Fibroblast of pulmonary artery (primary cell): ENCODE measurements around the gene APOC4.
"Not testable (repeated sequence)": the region's sequence is repeated elsewhere in the genome, so short reads cannot be mapped to it uniquely, and the experiment has no call there.

Experiments
- DNase-seq: peaks from one replicate; pipeline ENCODE4 v3.0.0-alpha.2; 2010; ENCODE audit warnings: low read depth
- H3K4me3 ChIP-seq: replicated peaks from 2 replicates; pipeline ENCODE4 v1.5.1; 2011; ENCODE audit warnings: low read depth, mild to moderate bottlenecking, control low read depth, low read length, moderate library complexity
- TF ChIP-seq, protein P1 (sequence below): IDR thresholded peaks from 2 replicates; pipeline ENCODE4 v1.5.1; 2011; ENCODE audit warnings: mild to moderate bottlenecking, control low read depth, low read length, inconsistent platforms; ENCODE audit errors: missing control alignments

The APOC4 gene

DNA sequence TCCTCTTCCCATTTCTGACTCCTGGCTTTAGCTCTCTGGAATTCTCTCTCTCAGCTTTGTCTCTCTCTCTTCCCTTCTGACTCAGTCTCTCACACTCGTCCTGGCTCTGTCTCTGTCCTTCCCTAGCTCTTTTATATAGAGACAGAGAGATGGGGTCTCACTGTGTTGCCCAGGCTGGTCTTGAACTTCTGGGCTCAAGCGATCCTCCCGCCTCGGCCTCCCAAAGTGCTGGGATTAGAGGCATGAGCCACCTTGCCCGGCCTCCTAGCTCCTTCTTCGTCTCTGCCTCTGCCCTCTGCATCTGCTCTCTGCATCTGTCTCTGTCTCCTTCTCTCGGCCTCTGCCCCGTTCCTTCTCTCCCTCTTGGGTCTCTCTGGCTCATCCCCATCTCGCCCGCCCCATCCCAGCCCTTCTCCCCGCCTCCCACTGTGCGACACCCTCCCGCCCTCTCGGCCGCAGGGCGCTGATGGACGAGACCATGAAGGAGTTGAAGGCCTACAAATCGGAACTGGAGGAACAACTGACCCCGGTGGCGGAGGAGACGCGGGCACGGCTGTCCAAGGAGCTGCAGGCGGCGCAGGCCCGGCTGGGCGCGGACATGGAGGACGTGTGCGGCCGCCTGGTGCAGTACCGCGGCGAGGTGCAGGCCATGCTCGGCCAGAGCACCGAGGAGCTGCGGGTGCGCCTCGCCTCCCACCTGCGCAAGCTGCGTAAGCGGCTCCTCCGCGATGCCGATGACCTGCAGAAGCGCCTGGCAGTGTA, 33.8 kb upstream of the APOC4 start:
- DNase-seq, result no peak
- H3K4me3 ChIP-seq, result peak overlapping the region; percentile 24
- TF ChIP-seq, protein P1, sequence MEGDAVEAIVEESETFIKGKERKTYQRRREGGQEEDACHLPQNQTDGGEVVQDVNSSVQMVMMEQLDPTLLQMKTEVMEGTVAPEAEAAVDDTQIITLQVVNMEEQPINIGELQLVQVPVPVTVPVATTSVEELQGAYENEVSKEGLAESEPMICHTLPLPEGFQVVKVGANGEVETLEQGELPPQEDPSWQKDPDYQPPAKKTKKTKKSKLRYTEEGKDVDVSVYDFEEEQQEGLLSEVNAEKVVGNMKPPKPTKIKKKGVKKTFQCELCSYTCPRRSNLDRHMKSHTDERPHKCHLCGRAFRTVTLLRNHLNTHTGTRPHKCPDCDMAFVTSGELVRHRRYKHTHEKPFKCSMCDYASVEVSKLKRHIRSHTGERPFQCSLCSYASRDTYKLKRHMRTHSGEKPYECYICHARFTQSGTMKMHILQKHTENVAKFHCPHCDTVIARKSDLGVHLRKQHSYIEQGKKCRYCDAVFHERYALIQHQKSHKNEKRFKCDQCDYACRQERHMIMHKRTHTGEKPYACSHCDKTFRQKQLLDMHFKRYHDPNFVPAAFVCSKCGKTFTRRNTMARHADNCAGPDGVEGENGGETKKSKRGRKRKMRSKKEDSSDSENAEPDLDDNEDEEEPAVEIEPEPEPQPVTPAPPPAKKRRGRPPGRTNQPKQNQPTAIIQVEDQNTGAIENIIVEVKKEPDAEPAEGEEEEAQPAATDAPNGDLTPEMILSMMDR, result no peak

DNA sequence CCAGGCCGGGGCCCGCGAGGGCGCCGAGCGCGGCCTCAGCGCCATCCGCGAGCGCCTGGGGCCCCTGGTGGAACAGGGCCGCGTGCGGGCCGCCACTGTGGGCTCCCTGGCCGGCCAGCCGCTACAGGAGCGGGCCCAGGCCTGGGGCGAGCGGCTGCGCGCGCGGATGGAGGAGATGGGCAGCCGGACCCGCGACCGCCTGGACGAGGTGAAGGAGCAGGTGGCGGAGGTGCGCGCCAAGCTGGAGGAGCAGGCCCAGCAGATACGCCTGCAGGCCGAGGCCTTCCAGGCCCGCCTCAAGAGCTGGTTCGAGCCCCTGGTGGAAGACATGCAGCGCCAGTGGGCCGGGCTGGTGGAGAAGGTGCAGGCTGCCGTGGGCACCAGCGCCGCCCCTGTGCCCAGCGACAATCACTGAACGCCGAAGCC, 33.2 kb upstream of the APOC4 start:
- TF ChIP-seq, protein P1, result no peak
- H3K4me3 ChIP-seq, result no peak overlapping the region
- DNase-seq, result no peak

DNA sequence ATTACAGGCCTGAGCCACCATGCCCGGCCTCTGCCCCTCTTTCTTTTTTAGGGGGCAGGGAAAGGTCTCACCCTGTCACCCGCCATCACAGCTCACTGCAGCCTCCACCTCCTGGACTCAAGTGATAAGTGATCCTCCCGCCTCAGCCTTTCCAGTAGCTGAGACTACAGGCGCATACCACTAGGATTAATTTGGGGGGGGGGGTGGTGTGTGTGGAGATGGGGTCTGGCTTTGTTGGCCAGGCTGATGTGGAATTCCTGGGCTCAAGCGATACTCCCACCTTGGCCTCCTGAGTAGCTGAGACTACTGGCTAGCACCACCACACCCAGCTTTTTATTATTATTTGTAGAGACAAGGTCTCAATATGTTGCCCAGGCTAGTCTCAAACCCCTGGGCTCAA, 32.3 kb upstream of the APOC4 start:
- H3K4me3 ChIP-seq, result no peak overlapping the region
- TF ChIP-seq, protein P1, result no peak
- no peak for DNase-seq

DNA sequence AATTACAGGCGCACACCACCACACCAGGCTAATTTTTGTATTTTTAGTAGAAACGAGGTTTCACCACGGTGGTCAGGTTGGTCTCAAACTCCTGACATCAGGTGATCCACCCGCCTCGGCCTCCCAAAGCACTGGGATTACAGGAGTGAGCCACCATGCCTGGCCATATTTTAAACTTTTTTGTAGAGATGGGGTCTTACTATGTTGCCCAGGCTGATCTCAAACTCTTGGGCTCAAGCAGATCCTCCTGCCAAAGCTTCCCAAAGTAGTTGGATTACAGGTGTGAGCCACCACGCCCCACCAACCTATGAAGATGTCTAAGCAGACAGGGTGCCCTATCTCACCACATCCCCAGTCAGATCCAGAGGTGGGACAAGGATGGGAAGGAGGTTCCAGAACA, 30.1 kb upstream of the APOC4 start:
- not testable (repeated sequence) for DNase-seq, H3K4me3 ChIP-seq

DNA sequence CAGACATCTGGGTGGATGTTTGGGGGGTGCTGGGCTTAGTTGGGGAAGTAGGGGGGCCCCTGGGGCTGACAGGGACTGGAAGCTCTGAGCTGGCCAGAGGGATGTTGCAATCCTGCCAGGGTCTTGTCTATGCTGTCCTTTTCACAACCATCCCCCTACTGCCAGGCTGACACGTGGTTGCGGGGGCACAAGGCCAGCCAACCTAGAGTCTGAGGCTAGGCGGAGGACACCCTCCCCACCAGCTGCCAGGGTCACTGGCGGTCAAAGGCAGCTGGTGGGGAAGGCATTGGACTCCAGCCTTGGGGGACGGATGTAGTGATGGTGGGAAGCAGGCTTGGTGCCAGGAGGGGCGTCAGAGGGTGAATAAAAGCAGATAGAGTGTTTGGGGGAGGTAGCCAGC, 29.2 kb upstream of the APOC4 start:
- H3K4me3 ChIP-seq, result no peak overlapping the region
- TF ChIP-seq, protein P1, result no peak
- DNase-seq, result peak; percentile 37

DNA sequence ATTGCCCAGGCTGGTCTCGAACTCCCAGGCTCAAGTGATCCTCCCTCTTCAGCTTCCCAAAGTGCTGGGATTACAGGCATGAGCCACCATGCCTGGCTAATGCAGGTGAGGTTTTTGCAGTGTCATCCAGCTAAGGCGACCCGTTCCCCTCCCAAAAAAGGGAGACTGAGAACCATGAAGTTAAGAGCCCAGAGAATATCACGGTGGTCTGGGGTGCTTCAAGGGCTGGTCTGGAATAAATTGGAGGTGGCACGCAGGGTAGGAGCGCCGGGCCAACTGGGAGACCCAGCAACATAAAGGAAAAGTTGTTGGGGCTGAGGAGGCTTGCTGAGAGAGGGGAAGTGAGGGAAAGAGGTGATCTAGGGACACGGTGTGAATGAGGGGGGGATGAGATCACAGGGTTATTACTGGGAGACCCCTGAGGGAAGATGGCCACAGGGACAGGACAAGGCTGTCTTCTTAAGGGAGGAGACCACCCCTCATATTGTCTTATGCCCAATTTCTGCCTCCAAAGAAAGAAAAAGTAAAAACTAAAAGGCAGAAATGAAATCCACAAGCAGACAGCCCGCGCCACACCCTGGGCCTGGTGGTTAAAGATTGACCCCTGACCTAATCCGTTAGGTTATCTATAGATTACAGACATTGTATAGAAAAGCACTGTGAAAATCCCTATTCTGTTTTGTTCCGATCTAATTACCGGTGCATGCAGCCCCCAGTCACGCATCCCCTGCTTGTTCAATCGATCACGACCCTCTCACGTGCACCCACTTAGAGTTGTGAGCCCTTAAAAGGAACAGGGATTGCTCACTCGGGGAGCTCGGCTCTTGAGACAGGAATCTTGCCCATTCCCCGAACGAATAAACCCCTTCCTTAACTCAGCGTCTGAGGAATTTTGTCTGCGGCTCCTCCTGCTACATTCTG, 28.3 kb upstream of the APOC4 start:
- H3K4me3 ChIP-seq, DNase-seq: not testable (repeated sequence)

DNA sequence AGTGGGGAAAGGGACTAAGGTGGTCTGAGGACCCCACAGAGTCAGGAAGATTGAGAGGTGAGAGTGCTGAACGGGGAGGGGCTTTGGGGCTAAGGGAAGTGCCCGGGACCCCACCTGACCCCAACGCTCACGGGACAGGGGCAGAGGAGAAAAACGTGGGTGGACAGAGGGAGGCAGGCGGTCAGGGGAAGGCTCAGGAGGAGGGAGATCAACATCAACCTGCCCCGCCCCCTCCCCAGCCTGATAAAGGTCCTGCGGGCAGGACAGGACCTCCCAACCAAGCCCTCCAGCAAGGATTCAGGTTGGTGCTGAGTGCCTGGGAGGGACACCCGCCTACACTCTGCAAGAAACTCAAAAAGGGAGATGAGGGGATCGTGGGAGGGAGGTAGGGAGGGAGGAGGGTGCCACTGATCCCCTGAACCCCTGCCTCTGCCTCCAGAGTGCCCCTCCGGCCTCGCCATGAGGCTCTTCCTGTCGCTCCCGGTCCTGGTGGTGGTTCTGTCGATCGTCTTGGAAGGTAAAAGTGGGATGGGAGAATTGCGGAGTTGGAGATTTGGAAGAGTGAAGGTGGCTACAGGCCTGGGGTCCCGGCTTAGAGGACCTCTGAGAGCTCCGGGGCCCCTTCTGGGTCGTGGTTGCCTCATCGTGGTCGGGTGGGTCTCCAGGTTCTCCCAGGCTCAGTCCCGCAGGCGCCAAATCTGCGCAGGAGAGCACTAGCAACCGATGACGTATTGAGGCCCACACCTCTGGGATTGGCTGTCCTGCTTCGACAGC, 27.4 kb upstream of the APOC4 start, which contains the start of gene APOC1:
TSS of gene APOC1 (plus strand) at position 176 of the 774 bp plus-strand sequence. CDS start at position 460, 284 bp downstream.
- peak within 1 kb of the TSS; percentile 58 for H3K4me3 ChIP-seq
- peak; percentile 79 for DNase-seq

DNA sequence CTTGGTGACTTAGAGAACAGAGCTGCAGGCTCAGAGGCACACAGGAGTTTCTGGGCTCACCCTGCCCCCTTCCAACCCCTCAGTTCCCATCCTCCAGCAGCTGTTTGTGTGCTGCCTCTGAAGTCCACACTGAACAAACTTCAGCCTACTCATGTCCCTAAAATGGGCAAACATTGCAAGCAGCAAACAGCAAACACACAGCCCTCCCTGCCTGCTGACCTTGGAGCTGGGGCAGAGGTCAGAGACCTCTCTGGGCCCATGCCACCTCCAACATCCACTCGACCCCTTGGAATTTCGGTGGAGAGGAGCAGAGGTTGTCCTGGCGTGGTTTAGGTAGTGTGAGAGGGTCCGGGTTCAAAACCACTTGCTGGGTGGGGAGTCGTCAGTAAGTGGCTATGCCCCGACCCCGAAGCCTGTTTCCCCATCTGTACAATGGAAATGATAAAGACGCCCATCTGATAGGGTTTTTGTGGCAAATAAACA, 17.8 kb upstream of the APOC4 start:
- H3K4me3 ChIP-seq, result no peak overlapping the region
- DNase-seq, result no peak
- TF ChIP-seq, protein P1, result no peak
